ENCODE results near the gene PAPPA. TPM values are rescaled to one million over a fixed set of nuclear protein-coding genes. Genes with fewer than 3 reads are reported as not detected.

PAPPA gene
- total and polyA plus RNA-seq, 7 experiments from 2014 or later: 0.07 to 0.64 (median 0.48) TPM; not detected in 4

DNA sequence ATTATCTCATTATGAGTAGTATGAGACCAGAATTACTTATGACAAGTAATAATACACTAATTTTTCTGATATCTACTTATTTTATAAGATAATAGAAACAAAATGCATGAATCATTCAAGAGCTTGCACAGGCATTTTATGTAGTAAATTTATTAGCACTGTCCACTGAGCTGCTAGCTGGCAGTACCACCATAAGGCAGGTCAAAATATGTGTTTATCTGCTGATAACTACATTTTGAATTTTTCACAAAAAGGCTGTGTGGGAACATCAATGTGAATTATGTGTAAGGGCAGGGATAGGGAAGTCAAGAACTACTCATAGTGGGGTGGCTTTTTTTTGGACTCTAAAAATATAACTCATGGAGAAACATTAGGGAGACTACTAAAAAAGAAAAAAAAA, 249.6 kb downstream of the PAPPA start:
- DNase-seq (no peak), ATAC-seq (no peak)
- ChIA-PET CTCF (no interaction called here), POLR2A (no interaction called here)
- Mint-ChIP-seq H3K4me1 (no peaks in the 10 kb centered on the region), H3K4me3 (no peak overlapping the region), H3K36me3 (peaks cover 0 to 27% (median 11%) of the 10 kb centered on the region in 5 donors), H3K27ac (no peak overlapping the region), H3K9me3 (no peaks in the 10 kb centered on the region), H3K27me3 (no peaks in the 10 kb centered on the region)
- intact Hi-C loops (cut with micrococcal nuclease): no loop called here
- Histone ChIP-seq H3K27me3 (ENCODE audit: control insufficient read depth in 2 of 2, insufficient read depth in 2 of 2, low read length in 2 of 2) (no peaks in the 10 kb centered on the region), H3K27ac (ENCODE audit: low read depth, low read length) (no peak overlapping the region), H3K4me3 (ENCODE audit: low read length) (no peak overlapping the region), H3K9me3 (ENCODE audit: control insufficient read depth in 2 of 3, low read length in 3 of 3) (no peaks in the 10 kb centered on the region), H3K36me3 (ENCODE audit: control insufficient read depth in 2 of 3, insufficient read depth in 3 of 3, low read length in 3 of 3) (no peaks in the 10 kb centered on the region), H3K4me1 (ENCODE audit: control insufficient read depth in 2 of 2, insufficient read depth in 2 of 2, low read length in 2 of 2) (no peaks in the 10 kb centered on the region)

DNA sequence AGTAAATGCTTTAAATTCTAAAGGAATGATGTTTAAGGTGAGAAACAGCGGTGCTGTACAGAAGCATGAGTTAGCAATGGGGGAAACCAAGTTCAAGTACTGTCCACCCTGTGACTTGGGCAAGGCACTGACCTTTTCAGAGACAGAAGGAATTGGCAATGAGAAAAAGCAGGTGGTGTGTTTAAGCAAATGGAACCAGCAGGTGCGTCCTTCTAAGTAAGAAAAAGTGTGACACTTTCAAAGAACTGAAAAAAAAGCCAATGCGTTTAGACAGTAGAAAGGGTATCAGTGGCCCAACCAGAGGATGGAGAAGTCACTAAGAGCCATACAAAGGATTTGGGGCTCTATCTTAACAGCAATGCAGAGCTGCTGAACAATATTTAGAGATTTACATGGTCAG, 250.6 kb downstream of the PAPPA start:
- Mint-ChIP-seq H3K9me3 (no peaks in the 10 kb centered on the region), H3K27me3 (no peaks in the 10 kb centered on the region), H3K36me3 (peaks cover 0 to 29% (median 16%) of the 10 kb centered on the region in 5 donors), H3K4me1 (no peaks in the 10 kb centered on the region), H3K4me3 (no peak overlapping the region), H3K27ac (no peak overlapping the region)
- H3K27ac ChIP-seq (ENCODE audit: low read depth, low read length): no peak overlapping the region
- H3K4me1 ChIP-seq (ENCODE audit: control insufficient read depth in 2 of 2, insufficient read depth in 2 of 2, low read length in 2 of 2): no peaks in the 10 kb centered on the region
- POLR2A ChIA-PET: no interaction called here
- H3K4me3 ChIP-seq (ENCODE audit: low read length): no peak overlapping the region
- DNase-seq: no peak
- no peaks in the 10 kb centered on the region for H3K9me3 ChIP-seq (ENCODE audit: control insufficient read depth in 2 of 3, low read length in 3 of 3)
- no peaks in the 10 kb centered on the region for H3K27me3 ChIP-seq (ENCODE audit: control insufficient read depth in 2 of 2, insufficient read depth in 2 of 2, low read length in 2 of 2)
- H3K36me3 ChIP-seq (ENCODE audit: control insufficient read depth in 2 of 3, insufficient read depth in 3 of 3, low read length in 3 of 3): no peaks in the 10 kb centered on the region
- intact Hi-C loops (cut with micrococcal nuclease): no loop called here
- CTCF ChIA-PET: no interaction called here
- ATAC-seq: no peak

DNA sequence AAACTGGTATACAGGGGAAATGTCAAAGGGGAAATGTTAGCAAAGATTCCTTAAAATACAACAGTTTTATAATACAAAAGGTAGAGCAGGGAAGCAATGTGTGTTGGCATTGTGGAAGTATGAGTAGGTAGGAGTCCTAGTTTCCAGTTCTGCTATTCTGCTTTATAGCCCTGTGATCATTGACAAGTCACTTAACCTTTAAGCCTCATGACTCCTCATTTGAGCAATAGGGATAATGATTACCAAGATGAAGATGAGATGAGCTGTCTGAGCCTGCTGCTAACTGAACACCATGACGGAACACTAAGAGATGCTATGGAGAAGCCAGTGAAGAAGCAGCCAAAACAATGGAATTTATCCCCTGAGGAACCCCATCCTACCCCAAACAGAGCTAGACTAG, 251.7 kb downstream of the PAPPA start:
- H3K4me3 Mint-ChIP-seq: no peak overlapping the region
- Histone ChIP-seq H3K9me3 (ENCODE audit: control insufficient read depth in 2 of 3, low read length in 3 of 3) (no peaks in the 10 kb centered on the region), H3K4me3 (ENCODE audit: low read length) (no peak overlapping the region), H3K36me3 (ENCODE audit: control insufficient read depth in 2 of 3, insufficient read depth in 3 of 3, low read length in 3 of 3) (no peaks in the 10 kb centered on the region), H3K27me3 (ENCODE audit: control insufficient read depth in 2 of 2, insufficient read depth in 2 of 2, low read length in 2 of 2) (no peaks in the 10 kb centered on the region), H3K4me1 (ENCODE audit: control insufficient read depth in 2 of 2, insufficient read depth in 2 of 2, low read length in 2 of 2) (no peaks in the 10 kb centered on the region), H3K27ac (ENCODE audit: low read depth, low read length) (no peak overlapping the region)
- no peak overlapping the region for H3K27ac Mint-ChIP-seq
- no peak for ATAC-seq
- ChIA-PET POLR2A (no interaction called here), CTCF (no interaction called here)
- no peaks in the 10 kb centered on the region for H3K9me3 Mint-ChIP-seq
- intact Hi-C loops (cut with micrococcal nuclease): no loop called here
- H3K27me3 Mint-ChIP-seq: no peaks in the 10 kb centered on the region
- no peak for DNase-seq
- H3K4me1 Mint-ChIP-seq: no peaks in the 10 kb centered on the region
- H3K36me3 Mint-ChIP-seq: peaks cover 0 to 37% (median 23%) of the 10 kb centered on the region in 5 donors

DNA sequence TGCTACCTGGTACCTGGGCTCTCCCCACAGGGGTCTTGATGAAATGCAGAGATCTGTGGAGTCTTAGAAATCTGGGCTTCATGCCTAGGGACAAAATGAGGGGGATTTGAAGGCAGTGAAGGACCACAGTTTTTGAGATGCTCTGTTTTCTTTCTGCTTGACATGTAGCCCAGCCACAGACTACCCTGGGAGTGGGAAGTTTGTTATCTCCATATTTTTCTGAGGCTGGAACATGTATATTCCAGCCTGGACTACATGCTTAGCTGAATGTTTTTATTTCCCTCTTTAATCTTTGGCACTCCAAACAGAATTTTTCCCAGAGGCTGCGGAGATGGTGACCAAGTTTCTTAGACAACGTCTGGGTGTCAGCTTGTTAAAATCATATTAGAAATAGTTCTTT, 252.9 kb downstream of the PAPPA start:
- Mint-ChIP-seq H3K4me3 (no peak overlapping the region), H3K4me1 (no peaks in the 10 kb centered on the region), H3K9me3 (no peaks in the 10 kb centered on the region), H3K27me3 (no peaks in the 10 kb centered on the region), H3K36me3 (peaks cover 0 to 42% (median 24%) of the 10 kb centered on the region in 5 donors), H3K27ac (no peak overlapping the region)
- intact Hi-C loops (cut with micrococcal nuclease): no loop called here
- H3K4me3 ChIP-seq (ENCODE audit: low read length): no peak overlapping the region
- H3K27me3 ChIP-seq (ENCODE audit: control insufficient read depth in 2 of 2, insufficient read depth in 2 of 2, low read length in 2 of 2): no peaks in the 10 kb centered on the region
- H3K36me3 ChIP-seq (ENCODE audit: control insufficient read depth in 2 of 3, insufficient read depth in 3 of 3, low read length in 3 of 3): no peaks in the 10 kb centered on the region
- POLR2A ChIA-PET: no interaction called here
- DNase-seq (no peak), ATAC-seq (no peak)
- no peak overlapping the region for H3K27ac ChIP-seq (ENCODE audit: low read depth, low read length)
- H3K9me3 ChIP-seq (ENCODE audit: control insufficient read depth in 2 of 3, low read length in 3 of 3): no peaks in the 10 kb centered on the region
- H3K4me1 ChIP-seq (ENCODE audit: control insufficient read depth in 2 of 2, insufficient read depth in 2 of 2, low read length in 2 of 2): no peaks in the 10 kb centered on the region
- CTCF ChIA-PET: no interaction called here

DNA sequence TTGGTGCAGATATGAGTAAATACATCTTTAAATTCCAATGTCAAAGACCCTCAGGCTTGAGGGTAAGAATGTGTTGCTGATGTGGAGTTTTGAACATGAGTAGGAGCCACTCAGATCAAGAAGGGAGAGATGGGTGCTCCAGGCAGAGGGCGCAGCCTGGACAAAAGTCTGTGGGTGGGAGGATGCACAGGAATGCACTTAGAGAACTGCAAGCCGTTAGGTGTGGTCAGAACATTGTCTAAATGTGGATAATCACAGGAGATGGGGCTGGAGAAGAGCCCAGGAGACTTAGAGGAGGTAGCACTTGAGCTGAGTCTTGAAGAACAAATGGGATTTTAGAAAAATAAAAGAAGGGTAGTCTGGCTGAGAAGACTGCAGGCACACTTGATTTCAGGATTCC, 255.5 kb downstream of the PAPPA start:
- Histone ChIP-seq H3K27me3 (ENCODE audit: control insufficient read depth in 2 of 2, insufficient read depth in 2 of 2, low read length in 2 of 2) (no peaks in the 10 kb centered on the region), H3K9me3 (ENCODE audit: control insufficient read depth in 2 of 3, low read length in 3 of 3) (no peaks in the 10 kb centered on the region), H3K36me3 (ENCODE audit: control insufficient read depth in 2 of 3, insufficient read depth in 3 of 3, low read length in 3 of 3) (no peaks in the 10 kb centered on the region), H3K4me3 (ENCODE audit: low read length) (no peak overlapping the region), H3K27ac (ENCODE audit: low read depth, low read length) (no peak overlapping the region), H3K4me1 (ENCODE audit: control insufficient read depth in 2 of 2, insufficient read depth in 2 of 2, low read length in 2 of 2) (no peaks in the 10 kb centered on the region)
- ATAC-seq: no peak
- DNase-seq: no peak
- ChIA-PET POLR2A (no interaction called here), CTCF (no interaction called here)
- H3K27ac Mint-ChIP-seq: no peak overlapping the region
- no peaks in the 10 kb centered on the region for H3K27me3 Mint-ChIP-seq
- H3K4me1 Mint-ChIP-seq: no peaks in the 10 kb centered on the region
- peaks cover 0 to 46% (median 24%) of the 10 kb centered on the region in 5 donors for H3K36me3 Mint-ChIP-seq
- no peak overlapping the region for H3K4me3 Mint-ChIP-seq
- no peaks in the 10 kb centered on the region for H3K9me3 Mint-ChIP-seq
- intact Hi-C loops (cut with micrococcal nuclease): no loop called here

DNA sequence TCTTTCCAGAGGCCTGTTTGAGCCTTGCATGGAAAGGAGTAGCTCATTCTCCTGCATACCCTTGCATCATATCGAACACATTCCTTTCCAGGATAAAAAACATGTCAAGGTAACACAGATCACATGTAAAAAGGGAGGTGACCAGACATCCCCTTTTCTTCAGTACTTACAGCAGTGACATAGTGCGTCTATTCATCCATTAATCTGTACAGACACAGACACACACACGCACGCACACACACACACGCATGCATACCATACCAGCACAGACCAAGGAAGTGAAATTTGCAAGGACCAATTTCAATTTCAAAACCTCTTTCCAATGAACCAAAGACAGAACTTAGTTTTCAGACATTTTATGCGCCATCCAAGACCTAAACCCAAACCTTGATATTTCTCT, 256.0 kb downstream of the PAPPA start:
- H3K4me1 Mint-ChIP-seq: no peaks in the 10 kb centered on the region
- no peaks in the 10 kb centered on the region for H3K36me3 ChIP-seq (ENCODE audit: control insufficient read depth in 2 of 3, insufficient read depth in 3 of 3, low read length in 3 of 3)

DNA sequence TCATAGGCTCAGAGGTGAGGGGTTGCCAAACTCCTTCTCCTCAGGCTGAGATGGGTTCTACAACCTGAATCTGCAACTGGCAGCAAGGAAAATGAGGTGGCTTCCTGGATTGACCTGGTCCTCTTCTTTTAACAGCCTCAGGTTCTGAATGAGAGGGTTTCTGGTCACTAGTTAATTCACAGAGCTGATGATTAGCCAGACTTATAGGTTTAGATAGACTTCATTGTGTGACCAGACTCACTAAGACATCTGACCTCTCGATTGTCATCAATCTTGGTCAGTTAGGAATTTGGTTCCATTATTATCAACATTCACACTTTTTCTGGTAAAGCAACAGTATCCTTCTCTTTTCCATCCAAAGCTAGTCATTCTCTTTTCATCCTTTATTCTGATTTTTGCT, 257.9 kb downstream of the PAPPA start:
- H3K36me3 ChIP-seq (ENCODE audit: control insufficient read depth in 2 of 3, insufficient read depth in 3 of 3, low read length in 3 of 3): no peaks in the 10 kb centered on the region
- Mint-ChIP-seq H3K4me3 (no peak overlapping the region), H3K27ac (no peak overlapping the region), H3K36me3 (peaks cover 0 to 45% (median 32%) of the 10 kb centered on the region in 5 donors), H3K4me1 (no peaks in the 10 kb centered on the region), H3K27me3 (no peaks in the 10 kb centered on the region), H3K9me3 (no peaks in the 10 kb centered on the region)
- intact Hi-C loops (cut with micrococcal nuclease): no loop called here
- no peaks in the 10 kb centered on the region for H3K9me3 ChIP-seq (ENCODE audit: control insufficient read depth in 2 of 3, low read length in 3 of 3)
- DNase-seq (no peak), ATAC-seq (no peak)
- CTCF ChIA-PET: no interaction called here
- H3K27me3 ChIP-seq (ENCODE audit: control insufficient read depth in 2 of 2, insufficient read depth in 2 of 2, low read length in 2 of 2): no peaks in the 10 kb centered on the region
- H3K27ac ChIP-seq (ENCODE audit: low read depth, low read length): no peak overlapping the region
- POLR2A ChIA-PET: no interaction called here
- H3K4me3 ChIP-seq (ENCODE audit: low read length): no peak overlapping the region
- no peaks in the 10 kb centered on the region for H3K4me1 ChIP-seq (ENCODE audit: control insufficient read depth in 2 of 2, insufficient read depth in 2 of 2, low read length in 2 of 2)

More for the DNA sequence above, 256.0 kb downstream of the PAPPA start:
- CTCF ChIA-PET: no interaction called here
- Histone ChIP-seq H3K4me1 (ENCODE audit: control insufficient read depth in 2 of 2, insufficient read depth in 2 of 2, low read length in 2 of 2) (no peaks in the 10 kb centered on the region), H3K27ac (ENCODE audit: low read depth, low read length) (no peak overlapping the region), H3K4me3 (ENCODE audit: low read length) (no peak overlapping the region), H3K9me3 (ENCODE audit: control insufficient read depth in 2 of 3, low read length in 3 of 3) (no peaks in the 10 kb centered on the region), H3K27me3 (ENCODE audit: control insufficient read depth in 2 of 2, insufficient read depth in 2 of 2, low read length in 2 of 2) (no peaks in the 10 kb centered on the region)
- Mint-ChIP-seq H3K27ac (no peak overlapping the region), H3K27me3 (no peaks in the 10 kb centered on the region), H3K4me3 (no peak overlapping the region), H3K36me3 (peaks cover 0 to 46% (median 24%) of the 10 kb centered on the region in 5 donors), H3K9me3 (no peaks in the 10 kb centered on the region)
- ATAC-seq (no peak), DNase-seq (no peak)
- POLR2A ChIA-PET: no interaction called here
- intact Hi-C loops (cut with micrococcal nuclease): no loop called here
